OCI-M1 (cell line): ENCODE results near the gene BET1L.
"Not testable (repeated sequence)": the region's sequence is repeated elsewhere in the genome, so short reads cannot be mapped to it uniquely, and the experiment has no call there.

Source experiments
- DNase-seq: peaks from one replicate; lab custom pipeline; 2025; lab: John Stamatoyannopoulos, UW

BET1L gene

DNA sequence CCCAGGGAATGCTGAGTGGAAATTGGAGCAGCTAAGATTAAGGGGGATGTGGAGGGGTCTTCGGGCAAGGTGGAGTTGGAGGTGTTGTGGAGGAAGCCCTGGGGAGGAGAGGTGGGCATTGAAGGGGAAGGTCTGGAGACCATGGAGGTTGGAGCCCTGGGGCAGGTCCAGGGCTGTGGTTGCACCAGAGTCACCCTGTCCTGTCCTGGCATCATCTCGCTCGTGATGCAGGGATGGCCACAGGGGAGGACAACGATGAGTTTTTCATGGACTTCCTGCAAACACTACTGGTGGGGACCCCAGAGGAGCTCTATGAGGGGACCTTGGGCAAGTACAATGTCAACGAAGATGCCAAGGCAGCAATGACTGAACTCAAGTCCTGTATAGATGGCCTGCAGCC is 13.7 kb downstream of the BET1L start:
- not testable (repeated sequence) for DNase-seq

DNA sequence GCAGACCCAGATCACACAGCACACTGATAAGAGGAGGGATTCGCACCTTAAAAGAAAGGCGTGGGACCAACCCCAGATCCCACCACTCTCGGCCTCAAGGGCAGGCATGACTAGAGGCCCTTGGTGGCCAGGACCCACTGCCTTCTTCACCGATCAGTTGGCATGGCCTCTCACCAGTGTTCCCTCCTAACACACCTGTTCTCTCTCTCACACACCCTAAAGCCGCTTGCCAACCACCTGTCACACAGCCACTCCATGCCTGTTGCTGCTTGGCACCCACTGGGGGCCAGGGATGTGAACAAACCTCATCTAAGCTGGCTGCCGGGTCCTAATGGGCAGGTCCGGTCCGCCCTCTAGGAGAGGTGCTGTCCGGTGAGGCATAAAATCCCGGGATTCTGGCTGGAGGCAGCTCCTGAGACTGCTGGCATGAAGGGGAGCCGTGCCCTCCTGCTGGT is 14.5 kb downstream of the BET1L start, which contains the start of gene SCGB1C1:
Gene SCGB1C1, plus strand, starts transcription at position 405 of the 455 bp plus-strand sequence. Its CDS starts 22 bp downstream, at position 427.
- not testable (repeated sequence) for DNase-seq

DNA sequence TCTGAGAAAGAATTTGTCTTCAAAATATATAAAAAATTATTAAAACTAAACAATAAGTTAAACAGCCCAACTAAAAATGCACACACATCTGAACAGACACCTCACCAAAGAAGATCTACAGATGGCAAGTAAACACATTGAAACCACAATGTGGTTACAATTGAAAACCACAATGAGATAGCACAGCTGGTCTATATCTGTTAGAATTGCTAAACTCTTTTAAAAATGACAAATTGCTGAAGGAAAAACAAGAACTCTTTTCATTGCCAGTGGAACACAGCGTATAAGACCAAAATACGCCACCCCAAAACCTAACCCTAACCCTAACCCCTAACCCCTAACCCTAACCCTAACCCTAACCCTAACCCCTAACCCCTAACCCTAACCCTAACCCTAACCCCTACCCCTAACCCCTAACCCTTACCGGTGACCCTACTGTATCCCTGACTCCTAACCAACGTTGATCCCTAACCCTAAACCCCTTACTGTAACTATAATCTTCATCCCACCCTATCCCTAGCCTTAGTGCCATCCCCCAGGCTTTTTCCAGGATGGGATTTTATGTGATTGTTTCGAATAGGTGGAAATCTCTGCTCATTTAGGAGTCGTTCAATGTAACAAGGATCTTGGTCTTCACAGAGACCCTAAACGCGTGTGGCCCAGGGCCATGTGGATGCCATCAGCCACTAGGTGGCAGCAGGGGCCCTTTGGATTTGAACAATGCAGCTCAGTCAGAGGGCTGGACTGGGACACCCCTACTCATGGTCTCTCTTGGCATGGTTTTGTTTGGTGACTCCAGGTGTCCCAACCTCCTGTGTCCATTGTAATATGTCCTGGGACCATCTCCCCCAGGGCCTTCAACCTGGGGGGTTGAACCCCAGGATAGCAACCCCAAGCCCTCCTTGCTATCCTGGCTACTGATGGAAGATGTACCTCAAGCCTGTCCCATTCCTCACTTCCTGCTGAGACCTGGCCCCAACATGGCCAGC is 15.4 kb downstream of the BET1L start:
- DNase-seq: not testable (repeated sequence)

DNA sequence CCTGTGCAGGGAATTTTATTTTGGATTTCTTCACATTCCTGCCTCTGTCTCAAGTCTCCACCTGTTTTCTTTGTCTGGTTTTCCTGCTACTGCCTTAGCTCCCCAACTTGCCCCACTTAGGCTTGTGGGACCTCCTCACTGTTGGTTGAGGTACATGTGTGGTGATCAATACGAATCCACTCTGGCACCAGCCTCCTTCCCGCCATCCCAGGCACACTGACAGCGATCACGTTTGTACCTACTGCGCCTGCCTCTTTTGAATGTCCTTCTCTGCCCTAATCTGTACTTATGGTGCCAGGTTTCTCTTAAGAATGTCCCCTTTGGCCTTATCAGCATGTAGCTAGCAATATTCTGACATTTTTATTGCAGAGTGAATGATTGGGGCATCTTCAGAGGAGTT is 16.7 kb downstream of the BET1L start:
- DNase-seq: not testable (repeated sequence)

DNA sequence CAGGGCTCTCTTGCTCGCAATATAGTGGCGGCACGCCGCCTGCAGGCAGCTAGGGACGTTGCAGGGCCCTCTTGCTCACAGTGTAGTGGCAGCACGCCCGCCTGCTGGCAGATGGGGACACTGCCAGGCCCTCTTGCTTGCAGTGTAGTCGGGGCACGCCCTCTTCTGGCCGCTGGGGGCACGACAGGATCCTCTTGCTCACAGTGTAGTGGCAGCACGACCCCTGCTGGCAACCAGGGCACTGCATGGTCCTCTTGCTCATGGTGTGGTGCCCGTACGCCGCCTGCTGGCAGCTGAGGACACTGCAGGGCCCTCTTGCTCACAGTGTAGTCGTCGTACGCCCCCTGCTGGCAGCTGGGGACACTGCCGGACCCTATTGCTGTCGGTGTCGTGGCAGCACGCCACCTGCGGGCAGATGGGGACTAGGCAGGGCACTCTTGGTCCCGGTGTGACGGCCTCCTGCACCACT is 17.3 kb downstream of the BET1L start:
- DNase-seq: not testable (repeated sequence)

DNA sequence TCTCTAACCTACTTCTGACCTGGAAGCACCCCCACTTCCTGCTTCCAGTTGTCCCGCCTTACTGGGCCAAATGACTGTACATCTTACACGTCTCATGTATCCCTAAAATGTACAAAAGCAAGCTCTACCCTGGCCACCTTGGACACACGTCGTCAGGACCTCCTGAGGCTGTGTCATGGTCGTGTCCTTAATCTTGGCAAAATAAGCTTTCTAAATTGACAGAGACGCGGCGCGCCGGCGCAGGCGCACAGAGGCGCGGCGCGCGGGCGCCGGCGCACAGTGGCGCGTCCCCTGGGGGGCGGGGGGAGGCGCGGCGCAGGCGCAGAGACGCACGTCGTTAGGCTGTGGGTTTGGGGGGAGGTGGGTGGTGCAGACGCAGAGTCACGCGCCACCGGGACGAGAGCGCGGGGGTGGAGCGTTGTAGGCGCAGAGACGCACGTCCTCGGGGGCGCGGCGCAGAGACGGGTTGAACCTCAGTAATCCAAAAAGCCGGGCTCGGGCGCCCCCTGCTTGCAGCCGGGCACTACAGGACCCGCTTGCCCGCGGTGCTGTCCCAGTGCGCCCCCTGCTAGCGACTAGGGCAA is 17.9 kb downstream of the BET1L start:
- DNase-seq: not testable (repeated sequence)

DNA sequence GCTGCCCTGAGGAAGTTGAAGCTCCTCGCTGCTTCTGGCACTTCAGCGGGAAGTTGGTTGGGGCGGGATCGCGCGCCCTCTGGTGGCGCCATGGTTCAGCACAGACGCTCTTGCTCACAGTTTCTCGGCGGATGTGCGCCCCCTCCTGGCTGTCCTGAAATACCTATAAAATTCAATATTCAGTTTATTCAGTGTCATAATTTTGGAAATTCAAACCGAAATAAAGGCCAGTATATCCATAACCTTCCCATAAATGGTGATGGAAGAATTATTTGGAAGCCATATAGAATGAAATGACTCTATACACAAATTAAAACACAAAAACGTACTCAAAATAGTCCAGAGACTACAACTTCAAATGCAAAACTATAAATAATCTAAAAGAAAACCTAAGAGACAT is 27.0 kb downstream of the BET1L start:
- not testable (repeated sequence) for DNase-seq
